SK-N-SH treated with all-trans-retinoic acid at 6 μM for 48 hours (cell line): Measurements from ENCODE around the gene TOM1.

Experiments
- ARNTL ChIP-seq: fragments of 450-650 bp; formaldehyde crosslinking; IDR thresholded peaks from 2 replicates; pipeline ENCODE4 v1.5.0; 2020; ENCODE audit warnings: low read depth, mild to moderate bottlenecking, moderate library complexity, borderline replicate concordance
- ESRRG ChIP-seq: fragments of 250-450 bp; sonication (Bioruptor Pico); IDR thresholded peaks from 2 replicates; pipeline ENCODE4 v1.6.1; 2021; ENCODE audit warnings: mild to moderate bottlenecking
- OSR1 ChIP-seq: fragments of 250-450 bp; sonication (Bioruptor Pico); IDR thresholded peaks from 2 replicates; pipeline ENCODE4 v1.8.0; 2022; ENCODE audit warnings: moderate library complexity, mild to moderate bottlenecking, inconsistent platforms
- PPARA ChIP-seq: fragments of 250-450 bp; sonication (Bioruptor Pico); IDR thresholded peaks from 2 replicates; pipeline ENCODE4 v1.5.0; 2020; ENCODE audit warnings: mild to moderate bottlenecking, borderline replicate concordance
- RARB ChIP-seq: fragments of 250-450 bp; sonication (Bioruptor Pico); IDR thresholded peaks from 2 replicates; pipeline ENCODE4 v1.8.0; 2021; ENCODE audit warnings: mild to moderate bottlenecking, moderate library complexity
- SNAI2 ChIP-seq: fragments of 250-450 bp; sonication (Bioruptor Pico); IDR thresholded peaks from 2 replicates; pipeline ENCODE4 v1.5.0; 2020; ENCODE audit warnings: mild to moderate bottlenecking, moderate library complexity
- TCF4 ChIP-seq: fragments of 250-450 bp; sonication (Bioruptor Pico); IDR thresholded peaks from 2 replicates; pipeline ENCODE4 v1.8.0; 2021; ENCODE audit warnings: mild to moderate bottlenecking, moderate library complexity, borderline replicate concordance
- ZFP3 ChIP-seq: fragments of 250-450 bp; sonication (Bioruptor Pico); IDR thresholded peaks from 2 replicates; pipeline ENCODE4 v1.5.0; 2020; ENCODE audit warnings: mild to moderate bottlenecking, moderate library complexity
- ZFP30 ChIP-seq: fragments of 450-650 bp; formaldehyde crosslinking; IDR thresholded peaks from 2 replicates; pipeline ENCODE4 v1.5.0; 2022; ENCODE audit warnings: mild to moderate bottlenecking, moderate library complexity
- TF ChIP-seq, protein P1 (sequence below): fragments of 250-450 bp; sonication (Bioruptor Pico); IDR thresholded peaks from 2 replicates; pipeline ENCODE4 v1.5.1; 2020; ENCODE audit warnings: low read depth, mild to moderate bottlenecking, moderate library complexity
- TF ChIP-seq, protein P2 (sequence below): fragments of 250-450 bp; sonication (Bioruptor Pico); IDR thresholded peaks from 2 replicates; pipeline ENCODE4 v1.8.0; 2020; ENCODE audit warnings: mild to moderate bottlenecking, moderate library complexity, borderline replicate concordance
- TF ChIP-seq, protein P3 (sequence below): fragments of 250-450 bp; sonication (Bioruptor Pico); IDR thresholded peaks from 2 replicates; pipeline ENCODE4 v1.5.1; 2021; ENCODE audit warnings: mild to moderate bottlenecking, moderate library complexity

DNA sequence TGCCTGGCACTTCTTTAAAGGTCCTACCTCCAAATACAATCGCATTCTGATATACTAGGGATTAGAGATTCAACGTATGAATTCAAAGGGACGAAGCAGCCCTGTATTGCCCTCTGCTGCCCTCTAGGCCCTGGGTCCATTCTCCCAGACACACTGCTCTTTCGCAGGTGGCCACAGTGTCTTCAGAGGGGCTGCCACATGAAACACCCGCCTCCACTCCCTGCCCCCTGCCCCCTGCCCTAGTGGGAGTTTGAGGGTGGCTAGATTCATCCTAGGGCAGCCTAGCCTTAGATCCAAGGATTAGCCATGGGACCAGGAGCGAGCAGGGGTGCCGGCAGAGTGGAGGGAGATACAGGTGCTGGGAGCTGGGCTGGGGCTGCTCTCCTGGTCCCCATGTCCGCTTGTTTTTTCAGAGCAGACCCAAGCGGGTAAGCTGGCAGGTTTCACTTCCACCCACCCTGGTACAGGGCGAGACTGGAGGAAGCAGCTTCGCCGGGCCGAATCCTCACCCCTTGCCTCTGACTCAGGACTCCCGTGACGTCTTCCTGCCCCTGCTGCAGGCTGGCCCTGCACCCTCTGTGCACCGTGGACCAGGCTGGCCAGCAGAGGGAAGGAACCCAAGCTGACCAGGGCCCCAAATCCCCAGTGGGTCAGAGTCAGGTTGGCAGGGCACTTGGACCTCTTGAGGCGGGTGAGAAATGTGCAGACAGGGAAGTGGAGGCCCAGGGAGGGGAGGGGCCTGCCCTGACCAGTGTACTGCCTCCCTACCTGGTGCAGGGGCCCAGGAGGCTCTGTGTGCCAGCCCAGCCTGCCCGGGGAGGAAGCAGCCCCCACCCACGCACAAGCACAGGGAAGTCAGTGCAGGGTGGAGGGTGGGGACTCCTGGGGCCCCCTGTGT, 52.8 kb downstream of the TOM1 start:
- TF ChIP-seq, protein P1, sequence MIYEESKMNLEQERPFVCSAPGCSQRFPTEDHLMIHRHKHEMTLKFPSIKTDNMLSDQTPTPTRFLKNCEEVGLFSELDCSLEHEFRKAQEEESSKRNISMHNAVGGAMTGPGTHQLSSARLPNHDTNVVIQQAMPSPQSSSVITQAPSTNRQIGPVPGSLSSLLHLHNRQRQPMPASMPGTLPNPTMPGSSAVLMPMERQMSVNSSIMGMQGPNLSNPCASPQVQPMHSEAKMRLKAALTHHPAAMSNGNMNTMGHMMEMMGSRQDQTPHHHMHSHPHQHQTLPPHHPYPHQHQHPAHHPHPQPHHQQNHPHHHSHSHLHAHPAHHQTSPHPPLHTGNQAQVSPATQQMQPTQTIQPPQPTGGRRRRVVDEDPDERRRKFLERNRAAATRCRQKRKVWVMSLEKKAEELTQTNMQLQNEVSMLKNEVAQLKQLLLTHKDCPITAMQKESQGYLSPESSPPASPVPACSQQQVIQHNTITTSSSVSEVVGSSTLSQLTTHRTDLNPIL (CRISPR knock-in tag) = no peak
- TF ChIP-seq ESRRG (CRISPR knock-in tag) (no peak), ZFP30 (CRISPR knock-in tag) (no peak), SNAI2 (CRISPR knock-in tag) (no peak), ARNTL (CRISPR knock-in tag) (no peak), RARB (CRISPR knock-in tag) (no peak), OSR1 (no peak), TCF4 (CRISPR knock-in tag) (no peak), PPARA (no peak), ZFP3 (CRISPR knock-in tag) (no peak)
- TF ChIP-seq, protein P2, sequence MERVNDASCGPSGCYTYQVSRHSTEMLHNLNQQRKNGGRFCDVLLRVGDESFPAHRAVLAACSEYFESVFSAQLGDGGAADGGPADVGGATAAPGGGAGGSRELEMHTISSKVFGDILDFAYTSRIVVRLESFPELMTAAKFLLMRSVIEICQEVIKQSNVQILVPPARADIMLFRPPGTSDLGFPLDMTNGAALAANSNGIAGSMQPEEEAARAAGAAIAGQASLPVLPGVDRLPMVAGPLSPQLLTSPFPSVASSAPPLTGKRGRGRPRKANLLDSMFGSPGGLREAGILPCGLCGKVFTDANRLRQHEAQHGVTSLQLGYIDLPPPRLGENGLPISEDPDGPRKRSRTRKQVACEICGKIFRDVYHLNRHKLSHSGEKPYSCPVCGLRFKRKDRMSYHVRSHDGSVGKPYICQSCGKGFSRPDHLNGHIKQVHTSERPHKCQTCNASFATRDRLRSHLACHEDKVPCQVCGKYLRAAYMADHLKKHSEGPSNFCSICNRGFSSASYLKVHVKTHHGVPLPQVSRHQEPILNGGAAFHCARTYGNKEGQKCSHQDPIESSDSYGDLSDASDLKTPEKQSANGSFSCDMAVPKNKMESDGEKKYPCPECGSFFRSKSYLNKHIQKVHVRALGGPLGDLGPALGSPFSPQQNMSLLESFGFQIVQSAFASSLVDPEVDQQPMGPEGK = no peak
- TF ChIP-seq, protein P3, sequence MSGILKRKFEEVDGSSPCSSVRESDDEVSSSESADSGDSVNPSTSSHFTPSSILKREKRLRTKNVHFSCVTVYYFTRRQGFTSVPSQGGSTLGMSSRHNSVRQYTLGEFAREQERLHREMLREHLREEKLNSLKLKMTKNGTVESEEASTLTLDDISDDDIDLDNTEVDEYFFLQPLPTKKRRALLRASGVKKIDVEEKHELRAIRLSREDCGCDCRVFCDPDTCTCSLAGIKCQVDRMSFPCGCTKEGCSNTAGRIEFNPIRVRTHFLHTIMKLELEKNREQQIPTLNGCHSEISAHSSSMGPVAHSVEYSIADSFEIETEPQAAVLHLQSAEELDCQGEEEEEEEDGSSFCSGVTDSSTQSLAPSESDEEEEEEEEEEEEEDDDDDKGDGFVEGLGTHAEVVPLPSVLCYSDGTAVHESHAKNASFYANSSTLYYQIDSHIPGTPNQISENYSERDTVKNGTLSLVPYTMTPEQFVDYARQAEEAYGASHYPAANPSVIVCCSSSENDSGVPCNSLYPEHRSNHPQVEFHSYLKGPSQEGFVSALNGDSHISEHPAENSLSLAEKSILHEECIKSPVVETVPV = no peak
